ENCODE measurements around the gene SHISA4. TPM values are rescaled to one million over a fixed set of nuclear protein-coding genes. Genes with fewer than 3 reads are reported as not detected.

Gene SHISA4
- total and polyA plus RNA-seq, 2 of the 8 experiments (the other 6 are each of a cell fraction or from before 2014, with no cell fraction given): 7.8 to 28.9 TPM

GRCh38 chr1:201907621-201908020 lies 18.9 kb downstream of the SHISA4 start:
- POLR2A ChIA-PET (ENCODE audit: partially characterized antibody): interaction anchor here (1.1 to 1.8 kb wide), 2 partner anchors 10 to 13 kb away, joined by 3 to 4 read pairs; no protein-coding TSS in a partner anchor
- no peaks in the 10 kb centered on the region for H3K9me3 ChIP-seq (ENCODE audit: insufficient read depth in 2 of 2, low read depth in 1 of 2, low read length in 1 of 2)
- TF ChIP-seq E2F6 (IDR thresholded peaks at IDR 0.05) (no peak), ATF3 (IDR thresholded peaks at IDR 0.05; ENCODE audit: insufficient read depth, low read depth, low read length) (no peak)

More at GRCh38 chr1:201907621-201908020, 18.9 kb downstream of the SHISA4 start:
- 89% methylated on average over 6 of the region's 6 CpGs; no CpG with 5 or more reads in 1 of the 2 experiments for WGBS, 2 experiments (ENCODE audit: extremely low coverage in 1 of 2, insufficient coverage in 1 of 2, insufficient read length in 1 of 2, insufficient replicate concordance in 2 of 2, low coverage in 1 of 2, low lambda C conversion rate in 2 of 2, missing lambda C conversion rate in 1 of 2)
- H3K4me2 ChIP-seq (ENCODE audit: insufficient read depth in 1 of 2, low read depth in 2 of 2, low read length in 2 of 2): no peak overlapping the region
- no peak overlapping the region for H3K56ac ChIP-seq (replicated peaks; ENCODE audit: insufficient read length, low read depth, low read length)
- H4K5ac ChIP-seq (ENCODE audit: insufficient read length, low read depth, low read length): no peak overlapping the region
- no peak overlapping the region for H2BK15ac ChIP-seq (ENCODE audit: low read length)
- no peak overlapping the region for H3K23ac ChIP-seq (ENCODE audit: insufficient read length)
- H2AK5ac ChIP-seq (ENCODE audit: low read depth, low read length): no peak overlapping the region
- H2BK5ac ChIP-seq (ENCODE audit: low read depth, low read length): peak overlapping the region; percentile 35; the same call in 1 of the 2 replicates
- peak overlapping the region; percentile 17; the same call in 1 of the 2 replicates for H3K27ac ChIP-seq (ENCODE audit: low read depth, low read length)
- H4K20me1 ChIP-seq (replicated peaks in 1 of 2; ENCODE audit: control insufficient read depth in 1 of 2, insufficient read depth in 2 of 2, low read length in 2 of 2): no peaks in the 10 kb centered on the region
- no peak overlapping the region for H2BK12ac ChIP-seq (ENCODE audit: low read depth, low read length)
- no peak overlapping the region for H2BK20ac ChIP-seq (ENCODE audit: low read length)
- no peaks in the 10 kb centered on the region for H3K79me1 ChIP-seq (ENCODE audit: low read depth, low read length)
- no peak for FAIRE-seq
- no peak overlapping the region for H4K8ac ChIP-seq (ENCODE audit: extremely low read depth, insufficient read depth, low read length)
- H3K18ac ChIP-seq (ENCODE audit: extremely low read depth, low read length): no peak overlapping the region
- no peak overlapping the region for H2BK120ac ChIP-seq (replicated peaks; ENCODE audit: low read depth, low read length)
- no peaks in the 10 kb centered on the region for H3K23me2 ChIP-seq (ENCODE audit: low read depth, low read length)
- H3K36me3 ChIP-seq (ENCODE audit: control insufficient read depth in 2 of 4, insufficient read depth in 4 of 4, low read length in 3 of 4): no peaks in the 10 kb centered on the region
- H2AFZ ChIP-seq (ENCODE audit: low read length): no peak overlapping the region
- H3K9ac ChIP-seq (replicated peaks in 1 of 4; ENCODE audit: extremely low read depth in 1 of 4, low read depth in 3 of 4, low read length in 3 of 4): no peak overlapping the region
- CTCF ChIA-PET (ENCODE audit: partially characterized antibody): interaction anchor here (1.1 to 12.4 kb wide), 8 partner anchors 9 to 215 kb away, joined by 3 to 147 read pairs (median 6); partner anchors contain the start of genes GPR37L1 and LMOD1
- no peak overlapping the region for H4K91ac ChIP-seq (replicated peaks; ENCODE audit: insufficient read length, low read length)
- no peak overlapping the region for H3K4ac ChIP-seq (replicated peaks; ENCODE audit: insufficient read length, low read depth, low read length)
- H3K4me3 ChIP-seq (ENCODE audit: extremely low read depth in 1 of 4, insufficient read depth in 2 of 4, low read depth in 3 of 4, low read length in 4 of 4): no peak overlapping the region
- no peaks in the 10 kb centered on the region for H3K79me2 ChIP-seq (ENCODE audit: control insufficient read depth in 1 of 2, insufficient read depth in 2 of 2, low read length in 2 of 2)
- no peaks in the 10 kb centered on the region; a peak in 1 of 7 replicates for H3K27me3 ChIP-seq (replicated peaks in 1 of 4; ENCODE audit: control insufficient read depth in 3 of 4, extremely low read depth in 1 of 4, insufficient read depth in 3 of 4, low read length in 3 of 4)
- no peak overlapping the region for H3K14ac ChIP-seq (ENCODE audit: insufficient read length)
- no peak for DNase-seq (ENCODE audit: low read depth in 1 of 2, low spot score in 2 of 2)
- H3K4me1 ChIP-seq (replicated peaks in 1 of 4; ENCODE audit: control insufficient read depth in 3 of 4, insufficient read depth in 4 of 4, low read length in 3 of 4): peaks cover 0 to 4% (median 1%) of the 10 kb centered on the region in 4 experiments; a peak in 4 of 7 replicates

Measured in H1 (cell line).